HG03066 (cell line): Measurements from ENCODE around the gene GATAD1.
"Not testable (repeated sequence)": the region's sequence is repeated elsewhere in the genome, so short reads cannot be mapped to it uniquely, and the experiment has no call there.

Experiments
- ATAC-seq: cut with Tn5 transposase; IDR thresholded peaks from one replicate; pipeline ENCODE4 v1.9.1; 2021; ENCODE audit warnings: low read depth; ENCODE audit not compliant: unreplicated experiment

GATAD1 gene

GRCh38 chr7:92478095-92478494, 30.8 kb downstream of the GATAD1 start:
- ATAC-seq, result no peak

GRCh38 chr7:92478711-92479110, 31.4 kb downstream of the GATAD1 start:
- ATAC-seq, result no peak

GRCh38 chr7:92479146-92479545, 31.9 kb downstream of the GATAD1 start:
- not testable (repeated sequence) for ATAC-seq

- not testable (repeated sequence) for ATAC-seq
These were observed 36.3 kb downstream of the GATAD1 start for GRCh38 chr7:92483624-92484023.

DNA sequence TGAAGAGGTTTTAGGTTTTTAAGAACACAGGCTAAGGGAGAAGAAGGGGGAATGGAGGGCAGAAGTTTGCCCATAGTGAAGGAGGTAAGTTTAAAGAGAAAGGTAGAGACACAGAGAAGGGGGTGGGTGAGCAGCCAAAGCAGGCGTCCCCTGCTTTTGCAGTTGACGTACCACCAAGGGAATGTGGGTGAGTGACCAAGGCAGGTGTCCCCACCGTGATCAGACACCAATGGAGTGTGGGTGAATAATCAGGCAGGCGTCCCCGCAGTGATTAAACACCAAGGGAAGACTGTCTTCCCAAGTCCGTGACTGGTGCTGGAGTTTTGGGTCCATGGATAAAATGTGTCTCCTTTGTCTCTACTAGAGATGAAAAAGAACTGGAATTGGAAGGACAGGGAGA, 36.9 kb downstream of the GATAD1 start:
- not testable (repeated sequence) for ATAC-seq

DNA sequence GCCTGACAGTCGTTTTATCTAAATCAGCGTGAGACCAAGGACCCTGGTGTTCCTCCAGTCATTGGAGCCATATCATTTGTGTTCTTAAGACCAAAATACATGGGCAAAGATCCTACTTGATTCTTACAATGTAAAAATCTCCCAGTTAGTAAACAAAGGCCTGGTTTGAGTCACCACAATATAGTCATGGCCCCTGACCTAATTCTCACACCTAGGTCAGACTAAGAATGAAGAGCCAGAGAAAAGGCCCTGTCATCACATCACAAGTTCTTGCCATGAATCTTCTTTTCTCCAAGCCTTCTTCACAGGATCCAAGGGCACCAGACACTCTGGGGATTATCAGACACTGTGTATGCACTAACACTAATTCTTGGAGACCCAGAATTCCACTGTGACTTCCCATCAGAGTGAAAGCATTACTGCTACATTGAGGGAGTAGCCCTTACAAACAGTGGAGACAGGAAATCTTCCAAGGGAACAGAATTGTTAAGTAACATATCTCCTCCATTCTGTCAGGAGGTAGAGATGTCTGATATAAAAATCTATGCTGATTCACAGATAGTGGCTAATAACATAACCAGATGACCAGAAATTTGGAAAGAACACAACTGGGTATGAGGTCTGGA, 38.1 kb downstream of the GATAD1 start:
- no peak for ATAC-seq

DNA sequence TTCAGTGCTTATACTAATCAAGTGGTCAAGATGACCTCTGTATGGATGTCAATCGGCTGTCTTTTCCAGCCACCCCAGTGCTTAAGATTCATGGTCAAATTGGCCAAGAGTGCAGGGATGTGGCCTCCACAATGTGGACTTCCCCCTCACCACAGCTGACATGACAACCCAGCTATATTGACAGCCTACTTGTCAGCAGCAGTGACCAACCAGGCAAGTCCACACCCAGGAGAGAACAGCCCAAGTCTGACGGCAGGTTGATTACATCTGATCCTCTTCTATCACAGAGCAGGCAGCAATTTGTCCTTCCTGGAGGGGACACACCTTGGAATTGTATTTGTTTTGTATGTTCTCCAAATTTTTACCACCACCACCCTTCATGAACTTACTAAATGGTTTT, 38.7 kb downstream of the GATAD1 start:
- no peak for ATAC-seq

- no peak for ATAC-seq
These were observed 40.5 kb downstream of the GATAD1 start for GRCh38 chr7:92487804-92488203.

- no peak for ATAC-seq
These were observed 42.4 kb downstream of the GATAD1 start for GRCh38 chr7:92489634-92490033.

GRCh38 chr7:92496876-92497275, 49.6 kb downstream of the GATAD1 start:
- no peak for ATAC-seq

DNA sequence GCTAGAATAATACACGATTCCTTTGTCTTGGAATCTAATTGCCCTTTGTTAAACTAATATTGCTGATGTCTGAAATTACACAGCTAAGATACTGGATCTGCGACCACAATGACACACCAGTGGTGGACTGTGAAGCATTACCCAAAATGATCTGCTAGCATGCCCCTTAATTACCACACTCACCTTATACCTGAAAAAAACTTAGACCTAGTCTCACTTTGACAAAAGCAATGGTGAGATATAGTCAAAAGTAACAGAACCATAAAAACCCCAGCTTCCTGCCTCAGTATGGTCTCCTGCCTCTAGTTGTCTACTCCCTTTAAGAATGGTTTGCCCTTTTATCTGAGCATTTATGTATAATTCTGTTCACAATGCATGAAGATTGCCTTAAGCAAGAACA, 51.3 kb downstream of the GATAD1 start:
- no peak for ATAC-seq

DNA sequence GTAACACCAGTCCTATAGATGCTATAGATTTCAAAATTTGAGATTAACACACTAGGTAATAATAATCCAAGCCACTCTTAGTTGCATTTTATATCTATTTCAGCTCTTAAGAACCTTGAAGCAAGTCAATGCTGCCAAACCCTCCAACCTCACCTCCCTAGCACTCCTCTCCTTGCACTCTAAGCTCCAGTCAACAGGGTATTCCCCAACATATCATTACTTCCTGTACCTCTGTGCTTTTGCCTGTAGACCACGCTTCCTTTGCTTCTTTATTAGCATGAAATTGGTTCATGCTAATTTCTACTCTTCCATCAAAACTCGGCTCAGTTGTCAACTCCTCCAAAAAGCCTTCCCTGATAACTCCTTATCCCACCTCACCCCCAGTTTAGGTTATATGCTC, 56.5 kb downstream of the GATAD1 start:
- no peak for ATAC-seq

- ATAC-seq, result no peak
These were observed 57.3 kb downstream of the GATAD1 start for GRCh38 chr7:92504563-92504962.

DNA sequence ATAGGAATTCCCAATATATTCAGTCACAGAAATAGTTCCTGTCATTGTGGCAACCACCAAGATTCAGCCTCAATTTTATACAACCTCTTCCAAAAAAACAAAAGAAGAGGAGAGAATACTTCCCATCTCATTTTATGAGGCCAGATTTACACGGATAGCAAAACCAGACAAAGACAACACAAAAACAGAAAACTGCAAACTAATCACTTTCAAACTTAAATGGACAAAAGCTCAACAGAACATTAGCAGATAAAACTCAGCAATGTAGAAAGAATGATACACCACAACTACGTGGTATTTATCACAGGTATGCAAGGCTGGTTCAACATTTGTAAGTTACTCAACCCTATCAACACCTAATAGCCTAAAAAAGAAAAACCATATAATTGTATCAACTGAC, 59.1 kb downstream of the GATAD1 start:
- no peak for ATAC-seq

DNA sequence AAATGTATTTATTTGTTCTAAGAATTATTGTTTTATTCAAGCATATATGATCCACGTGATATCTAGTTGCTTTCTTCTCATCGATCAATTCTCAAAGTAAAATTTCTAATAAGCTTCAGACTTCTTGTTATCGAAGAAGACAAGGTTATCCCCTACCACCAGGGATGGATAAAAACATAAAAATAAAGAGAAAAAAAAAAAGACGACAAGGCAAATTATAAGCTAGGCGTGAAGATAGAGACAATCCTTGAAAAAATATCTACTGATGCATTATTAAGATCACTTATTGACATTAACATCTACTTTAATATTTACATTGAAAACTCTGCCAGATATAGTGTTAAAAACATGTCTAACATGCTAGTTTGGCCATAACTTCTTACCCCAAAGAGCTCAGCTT, 61.7 kb downstream of the GATAD1 start:
- no peak for ATAC-seq
